HG03097 (cell line): ENCODE data around the gene NR1D1.
A peak's percentile ranks its signal among the peaks of the same experiment; 100 is the strongest.

ENCODE experiments used
- ATAC-seq: cut with Tn5 transposase; IDR thresholded peaks from one replicate; pipeline ENCODE4 v1.9.1; 2021; ENCODE audit not compliant: unreplicated experiment, low FRiP score

NR1D1 gene

GRCh38 chr17:40097931-40098845 lies 2.2 kb downstream of the NR1D1 start:
- ATAC-seq: no peak

GRCh38 chr17:40097087-40097486 lies 3.3 kb downstream of the NR1D1 start:
- ATAC-seq: no peak

GRCh38 chr17:40095944-40096791 lies 4.2 kb downstream of the NR1D1 start:
- ATAC-seq: peak; percentile 50

GRCh38 chr17:40095351-40095943 lies 4.9 kb downstream of the NR1D1 start:
- ATAC-seq: no peak

- no peak for ATAC-seq
These were observed 5.5 kb downstream of the NR1D1 start for GRCh38 chr17:40094874-40095273.

DNA sequence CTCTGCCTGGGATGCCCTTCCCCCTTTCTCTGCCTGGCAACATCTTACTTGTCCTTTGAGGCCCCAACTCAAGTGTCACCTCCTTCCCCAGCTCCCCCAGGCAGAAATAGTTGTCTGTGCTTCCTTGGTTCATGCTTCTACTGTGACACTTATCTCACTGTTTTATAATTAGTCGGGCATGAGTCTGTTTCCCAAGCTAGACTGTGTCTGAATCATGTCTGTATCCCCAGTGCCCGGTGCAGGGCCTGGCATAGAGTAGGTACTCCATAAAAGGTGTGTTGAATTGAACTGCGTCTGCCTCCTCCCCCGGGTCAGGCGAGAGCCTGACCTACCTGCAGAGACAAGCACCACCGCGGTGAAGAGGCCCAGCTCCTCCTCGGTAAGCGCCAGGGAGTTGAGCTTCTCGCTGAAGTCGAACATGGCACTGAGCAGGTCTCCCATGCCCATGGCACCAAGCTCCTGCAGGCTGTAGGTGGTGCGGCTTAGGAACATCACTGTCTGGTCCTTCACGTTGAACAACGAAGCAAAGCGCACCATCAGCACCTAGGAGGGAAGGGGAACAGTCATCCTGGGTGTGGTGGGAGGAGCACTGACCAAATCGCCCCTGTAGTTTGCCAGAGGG lies 6.7 kb downstream of the NR1D1 start:
- no peak for ATAC-seq

GRCh38 chr17:40093005-40093579 lies 7.3 kb downstream of the NR1D1 start:
- no peak for ATAC-seq

DNA sequence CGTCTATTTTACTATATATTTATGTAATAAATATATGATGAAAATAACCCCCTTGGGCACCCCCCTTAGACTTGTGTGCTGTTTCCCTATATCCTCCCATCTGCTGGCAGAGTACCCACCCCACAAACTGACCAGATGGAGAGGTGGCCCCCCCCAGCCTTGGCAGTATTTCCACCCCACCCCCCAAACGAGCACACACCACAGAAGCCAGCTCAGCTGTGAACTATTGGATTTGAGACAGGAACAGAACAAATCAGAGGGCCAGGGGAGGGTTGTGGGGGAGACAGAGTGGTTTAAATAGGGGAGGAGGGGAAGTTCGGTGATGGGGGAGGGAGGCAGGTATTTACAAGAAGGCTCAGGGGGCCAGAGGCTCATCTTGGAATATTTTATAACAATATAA lies 7.8 kb downstream of the NR1D1 start:
- no peak for ATAC-seq

DNA sequence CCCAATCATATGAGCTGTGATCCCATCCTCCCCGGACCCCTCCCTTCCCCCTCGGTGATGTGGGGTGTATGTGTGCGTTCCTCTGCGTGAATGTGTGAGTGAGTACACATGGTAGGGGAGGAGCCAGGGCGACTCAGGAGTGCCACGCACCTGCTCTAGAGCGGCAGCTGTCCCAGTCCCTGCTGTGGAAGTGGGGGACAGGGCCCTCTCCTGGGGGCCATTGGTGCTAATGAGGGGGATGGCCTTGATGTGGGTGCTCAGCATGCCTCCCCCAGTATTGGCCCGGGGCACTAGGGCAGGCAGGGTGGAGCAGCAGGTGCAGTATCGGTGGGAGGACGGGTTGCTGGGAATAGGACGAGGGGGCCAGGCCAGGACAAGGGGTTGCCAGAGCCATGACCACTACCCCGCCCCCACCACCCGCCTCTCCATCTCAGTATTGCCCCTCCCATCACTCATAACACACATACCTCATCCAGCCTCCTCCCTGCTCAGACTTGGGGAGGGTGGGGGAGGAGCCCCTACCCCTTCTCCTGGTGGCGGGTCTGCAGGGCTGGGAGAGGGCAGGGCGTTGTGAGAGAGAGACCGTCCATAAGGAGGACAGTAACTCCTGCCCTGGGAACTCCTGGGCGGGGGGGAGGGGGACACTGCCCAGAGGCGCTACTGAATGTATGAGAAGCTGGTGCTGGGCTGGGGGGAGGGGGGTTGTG lies 8.5 kb downstream of the NR1D1 start:
- no peak for ATAC-seq

- ATAC-seq: no peak
These were observed 9.9 kb downstream of the NR1D1 start for GRCh38 chr17:40090237-40091119.

GRCh38 chr17:40089077-40089895 lies 11.1 kb downstream of the NR1D1 start:
- ATAC-seq: no peak

DNA sequence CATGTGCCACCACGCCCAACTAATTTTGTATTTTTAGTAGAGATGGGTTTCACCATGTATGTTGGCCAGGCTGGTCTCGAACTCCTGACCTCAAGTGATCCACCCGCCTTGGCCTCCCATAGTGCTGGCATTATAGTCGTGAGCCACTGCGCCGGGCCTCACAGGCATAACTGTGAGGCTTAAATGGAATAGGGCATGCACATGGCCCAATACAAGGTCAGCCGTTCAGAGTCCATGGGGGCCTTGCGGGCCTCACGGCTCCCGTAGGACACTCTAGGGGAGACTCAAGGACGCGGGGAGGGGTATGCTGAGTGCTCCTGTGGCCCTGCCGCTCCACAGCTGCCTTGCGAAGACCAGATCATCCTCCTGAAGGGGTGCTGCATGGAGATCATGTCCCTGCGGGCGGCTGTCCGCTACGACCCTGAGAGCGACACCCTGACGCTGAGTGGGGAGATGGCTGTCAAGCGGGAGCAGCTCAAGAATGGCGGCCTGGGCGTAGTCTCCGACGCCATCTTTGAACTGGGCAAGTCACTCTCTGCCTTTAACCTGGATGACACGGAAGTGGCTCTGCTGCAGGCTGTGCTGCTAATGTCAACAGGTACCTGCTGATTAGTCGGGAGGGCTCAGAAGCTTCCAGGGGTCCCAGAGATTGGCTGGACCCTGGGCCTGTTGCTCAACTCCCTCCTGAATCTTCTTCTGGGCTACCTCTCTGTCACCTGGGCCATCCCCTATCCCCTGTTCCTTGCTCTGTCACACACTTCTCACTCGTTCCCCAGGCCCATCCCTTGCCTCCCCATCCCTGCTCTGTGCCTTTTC lies 12.3 kb downstream of the NR1D1 start:
- no peak for ATAC-seq

- no peak for ATAC-seq
These were observed 13.2 kb downstream of the NR1D1 start for GRCh38 chr17:40087049-40087794.

DNA sequence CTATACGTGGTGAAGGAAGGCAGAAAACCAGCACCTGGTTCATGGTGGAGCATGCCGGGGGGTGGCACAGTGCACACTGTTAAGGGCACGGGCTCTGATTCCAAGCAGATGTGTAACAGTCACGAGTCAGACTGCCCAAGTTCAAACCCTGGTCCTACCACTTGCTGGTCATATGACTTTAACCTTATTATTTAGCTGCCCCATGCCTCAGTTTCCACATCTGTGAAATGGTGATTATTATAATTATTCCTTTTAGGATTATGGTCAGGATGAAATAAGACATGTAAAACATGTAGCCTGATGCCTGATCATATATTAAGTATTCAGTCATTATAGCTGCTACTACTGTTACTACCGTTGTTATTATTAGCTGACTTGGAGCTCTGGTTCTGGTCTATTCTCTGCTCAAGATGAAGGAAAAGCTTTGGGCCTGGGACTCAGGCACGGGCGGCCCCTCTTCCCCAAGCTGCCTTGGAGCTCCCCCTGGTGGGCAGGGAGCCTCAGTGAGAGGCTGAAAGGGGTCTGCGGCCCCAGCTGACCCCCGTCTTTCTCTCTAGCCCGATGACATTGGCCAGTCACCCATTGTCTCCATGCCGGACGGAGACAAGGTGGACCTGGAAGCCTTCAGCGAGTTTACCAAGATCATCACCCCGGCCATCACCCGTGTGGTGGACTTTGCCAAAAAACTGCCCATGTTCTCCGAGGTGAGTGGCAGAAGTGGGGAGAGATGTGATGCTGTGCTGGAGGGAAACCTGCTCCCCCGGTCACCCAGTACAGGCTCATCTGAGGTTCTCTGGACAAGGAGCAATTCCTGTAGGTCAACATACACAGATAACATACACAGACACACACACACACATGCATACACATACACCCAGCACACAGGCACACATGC lies 14.0 kb downstream of the NR1D1 start:
- no peak for ATAC-seq

GRCh38 chr17:40084477-40084876 lies 15.9 kb downstream of the NR1D1 start:
- ATAC-seq: no peak
